Limb (tissue), 2 donors: ENCODE data around the gene PSMG2.
"Not testable (repeated sequence)": the region's sequence is repeated elsewhere in the genome, so short reads cannot be mapped to it uniquely, and the experiment has no call there.

Source experiments
- DNase-seq, 2 donors: peaks; one replicate each; pipeline ENCODE4 v3.0.0-alpha.2; 2016; ENCODE audit errors: extremely low spot score in 2 of 2

The PSMG2 gene

GRCh38 chr18:12721495-12722275, 18.8 kb downstream of the PSMG2 start:
- no peak for DNase-seq

- DNase-seq = no peak
Measured at GRCh38 chr18:12722731-12723130, 19.9 kb downstream of the PSMG2 start.

- DNase-seq = no peak
Measured at GRCh38 chr18:12726331-12726730, 23.5 kb downstream of the PSMG2 start.

- peak; percentile 58 to 80 for DNase-seq
Measured at GRCh38 chr18:12726774-12727550, 24.1 kb downstream of the PSMG2 start.

- DNase-seq = no peak
Measured at GRCh38 chr18:12737243-12737902, 34.5 kb downstream of the PSMG2 start.

GRCh38 chr18:12741351-12741750, 38.5 kb downstream of the PSMG2 start:
- DNase-seq = no peak

- DNase-seq = no peak
Measured at GRCh38 chr18:12742453-12742852, 39.6 kb downstream of the PSMG2 start.

- DNase-seq = peak in 1 of 2 donors; percentile 66
Measured at GRCh38 chr18:12744103-12744502, 41.3 kb downstream of the PSMG2 start.

GRCh38 chr18:12745095-12745795, 42.4 kb downstream of the PSMG2 start:
- no peak for DNase-seq

- no peak for DNase-seq
Measured at GRCh38 chr18:12747530-12748315, 44.9 kb downstream of the PSMG2 start.

GRCh38 chr18:12748671-12749070, 45.8 kb downstream of the PSMG2 start:
- DNase-seq = no peak

- DNase-seq = no peak
Measured at GRCh38 chr18:12749121-12749520, 46.3 kb downstream of the PSMG2 start.

GRCh38 chr18:12750076-12750714, 47.4 kb downstream of the PSMG2 start:
- no peak for DNase-seq

GRCh38 chr18:12750715-12751502, 48.1 kb downstream of the PSMG2 start:
- DNase-seq = no peak

GRCh38 chr18:12751503-12751884, 48.7 kb downstream of the PSMG2 start:
- no peak for DNase-seq

GRCh38 chr18:12751891-12752290, 49.0 kb downstream of the PSMG2 start:
- no peak for DNase-seq

- no peak for DNase-seq
Measured at GRCh38 chr18:12754511-12754910, 51.7 kb downstream of the PSMG2 start.

- not testable (repeated sequence) for DNase-seq
Measured at GRCh38 chr18:12755606-12756005, 52.8 kb downstream of the PSMG2 start.

- not testable (repeated sequence) for DNase-seq
Measured at GRCh38 chr18:12756619-12757239, 53.9 kb downstream of the PSMG2 start.
